ENCODE results near the gene HIVEP2.

HIVEP2 gene

DNA sequence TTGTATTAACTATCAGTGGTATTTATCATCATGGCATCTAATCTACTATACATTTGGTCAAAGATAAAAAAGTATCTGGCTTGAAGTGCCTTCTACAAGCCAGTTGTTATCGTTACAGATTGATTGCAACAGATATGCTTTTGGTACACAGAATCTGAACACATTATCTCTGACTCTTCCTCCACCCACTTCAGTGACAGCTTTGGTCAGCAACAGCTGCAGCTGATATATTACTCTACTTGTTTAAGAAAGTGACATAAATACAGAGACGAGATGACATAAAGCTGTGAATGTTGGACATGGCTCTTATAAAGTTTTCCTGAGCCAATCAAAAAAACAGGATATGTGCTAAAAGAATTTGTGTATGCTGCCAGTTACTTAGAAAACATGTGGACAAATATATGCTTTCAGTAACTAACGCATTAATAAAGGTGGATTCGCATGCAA is 77.6 kb downstream of the HIVEP2 start:
- DNase-seq (ENCODE audit: low read depth), result no peak

DNA sequence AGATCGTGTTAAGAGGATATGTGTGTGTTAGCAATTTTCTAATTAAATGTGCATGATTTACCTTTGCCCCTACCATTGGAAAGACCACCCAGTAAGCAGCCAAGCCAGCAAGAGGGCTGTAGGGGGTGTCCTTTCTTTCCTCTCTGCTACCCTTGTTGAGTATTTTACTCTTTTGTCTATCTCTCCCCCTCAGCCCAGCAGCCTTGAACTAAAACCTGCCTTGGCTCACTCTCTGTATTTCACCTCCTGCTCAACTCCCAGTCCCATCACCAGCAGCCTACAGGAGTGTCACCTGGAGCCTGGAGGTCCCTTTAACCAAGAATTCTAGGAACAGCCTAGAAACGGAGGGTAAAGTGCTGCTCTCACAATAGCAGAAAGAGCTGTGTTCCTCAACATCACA is 81.0 kb downstream of the HIVEP2 start:
- DNase-seq (ENCODE audit: low read depth), result no peak

DNA sequence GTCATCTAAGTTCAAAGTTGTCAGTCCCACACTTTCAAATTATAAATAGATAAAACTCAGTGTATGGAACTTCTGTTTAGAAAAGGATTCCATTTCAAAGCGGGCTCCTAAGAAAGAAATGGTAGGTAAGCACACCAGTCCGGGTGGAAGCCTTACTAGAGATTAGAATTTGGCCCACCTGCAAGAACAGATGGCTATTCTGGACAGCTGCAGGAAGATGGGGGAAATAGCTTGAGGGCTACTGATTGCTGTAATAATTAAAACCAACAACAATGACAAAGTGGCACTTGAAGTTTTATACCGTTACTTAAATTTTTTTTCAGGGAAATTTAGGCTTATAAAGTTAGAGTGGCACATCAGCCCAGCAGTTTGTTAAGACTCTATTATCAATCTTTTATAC is 83.3 kb downstream of the HIVEP2 start:
- DNase-seq (ENCODE audit: low read depth), result no peak

- no peak for DNase-seq (ENCODE audit: low read depth)
Measured at GRCh38 chr6:142860498-142860897, 84.5 kb downstream of the HIVEP2 start.

DNA sequence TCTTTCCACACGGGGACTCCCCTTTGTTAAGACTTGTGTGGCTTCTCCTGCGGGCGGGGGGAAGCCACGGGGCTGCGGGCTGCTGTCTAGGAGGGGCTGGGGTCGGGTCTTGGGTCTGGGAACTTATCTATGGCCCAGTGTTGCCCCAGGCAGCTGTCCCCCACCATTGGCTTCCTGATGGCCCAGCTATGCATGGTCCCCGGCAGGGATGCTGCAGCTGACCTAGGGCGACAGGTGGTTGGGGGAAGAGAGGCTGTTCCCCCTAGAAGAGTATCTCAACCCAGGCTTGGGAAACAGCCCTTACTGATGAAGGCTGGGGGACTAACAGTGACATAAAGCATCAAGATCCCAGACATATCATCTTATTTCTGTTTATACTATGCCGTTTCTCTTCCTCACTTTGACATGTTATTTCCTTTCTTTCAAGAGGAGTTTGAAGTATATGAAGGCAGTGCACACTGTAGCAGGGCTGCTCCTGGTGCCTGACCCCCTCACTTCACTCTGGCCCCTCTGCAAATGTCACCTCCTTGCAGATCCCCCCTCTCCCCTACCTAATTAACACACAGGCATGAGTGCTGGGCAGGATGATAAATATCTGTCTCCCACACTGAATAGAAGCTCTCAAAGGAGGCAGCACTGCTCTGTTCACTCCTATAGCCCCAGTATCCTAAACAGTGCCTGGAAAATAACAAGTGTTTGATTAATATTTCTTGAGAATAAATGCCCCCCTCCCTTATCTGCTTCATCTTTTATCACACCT is 87.0 kb downstream of the HIVEP2 start:
- no peak for DNase-seq (ENCODE audit: low read depth)

GRCh38 chr6:142857233-142857761 is 87.7 kb downstream of the HIVEP2 start:
- DNase-seq (ENCODE audit: low read depth), result no peak

GRCh38 chr6:142856624-142857232 is 88.2 kb downstream of the HIVEP2 start:
- DNase-seq (ENCODE audit: low read depth), result no peak

DNA sequence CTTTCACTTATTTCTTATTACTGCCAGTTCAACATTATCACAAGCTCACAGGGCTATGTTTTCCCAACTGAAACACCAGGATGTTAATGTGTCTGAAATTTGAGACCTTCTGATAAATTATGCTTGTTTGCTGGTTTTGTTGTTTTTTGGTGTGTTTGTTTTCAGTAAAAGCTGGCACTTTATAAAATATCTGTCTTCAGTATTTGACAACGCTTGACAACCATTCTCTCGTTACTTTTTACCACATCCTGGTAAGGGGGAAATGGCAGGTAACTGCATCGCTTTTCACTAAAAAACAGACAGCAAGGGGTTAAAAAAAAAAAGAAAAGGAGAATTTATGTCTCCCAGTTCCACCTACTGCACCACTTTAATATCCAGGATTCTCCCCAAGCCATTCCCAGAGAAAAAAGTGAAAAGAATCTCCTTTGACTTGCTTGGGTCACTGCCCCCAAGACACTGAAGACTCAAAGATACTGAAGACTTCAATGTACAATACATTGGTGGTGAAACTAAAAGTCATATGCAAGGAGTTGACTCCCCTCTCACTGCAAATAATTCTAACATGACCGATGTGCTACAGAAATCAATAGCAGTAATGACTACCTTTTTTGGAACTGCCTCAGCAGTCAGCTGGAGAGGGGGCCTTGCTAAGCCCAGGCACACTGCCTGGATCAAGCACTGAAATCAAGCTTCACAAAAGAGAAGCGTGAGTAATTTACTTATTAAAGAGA is 88.9 kb downstream of the HIVEP2 start:
- no peak for DNase-seq (ENCODE audit: low read depth)

DNA sequence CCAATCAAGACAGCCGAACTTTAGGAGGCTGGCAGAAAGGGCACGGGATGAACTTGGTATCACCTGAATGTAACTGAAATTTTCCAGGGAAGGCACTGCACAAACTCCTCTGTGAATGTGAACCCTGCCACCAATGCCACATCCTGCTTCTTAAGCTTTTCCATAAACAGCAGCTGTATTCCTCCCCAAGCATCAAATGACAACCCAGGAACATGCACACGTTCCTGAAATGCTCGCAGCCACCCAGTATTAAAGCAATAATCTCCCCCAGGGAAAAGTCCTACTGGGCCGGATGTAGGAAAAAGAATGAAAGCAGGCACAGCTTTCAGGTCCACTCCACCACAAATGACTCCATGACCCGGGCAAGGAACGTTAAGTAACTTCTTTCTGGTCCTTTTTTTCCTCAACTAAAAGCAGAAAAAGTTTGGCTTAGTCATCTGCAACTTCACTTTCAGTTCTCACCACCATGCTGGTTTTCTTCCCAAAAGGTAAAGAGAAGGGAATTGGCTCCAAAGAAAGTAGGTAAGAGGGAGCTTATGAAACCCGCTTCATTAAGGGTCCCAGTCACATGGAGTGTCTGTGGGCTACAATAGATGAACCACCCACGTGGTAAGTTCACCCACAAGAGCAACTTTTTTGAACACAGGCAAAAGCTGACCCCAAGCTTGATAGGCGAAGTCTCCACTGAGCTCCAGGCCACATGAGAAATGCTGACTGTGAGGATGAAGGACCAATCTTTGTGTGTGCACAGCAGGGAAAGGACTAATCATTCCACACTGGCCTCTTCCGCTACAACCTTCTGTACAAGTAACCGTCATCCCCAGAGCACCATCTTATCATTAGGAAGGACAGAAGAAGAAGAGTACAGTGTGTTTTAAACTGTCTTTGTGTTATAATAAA is 90.1 kb downstream of the HIVEP2 start:
- DNase-seq (ENCODE audit: low read depth), result no peak

DNA sequence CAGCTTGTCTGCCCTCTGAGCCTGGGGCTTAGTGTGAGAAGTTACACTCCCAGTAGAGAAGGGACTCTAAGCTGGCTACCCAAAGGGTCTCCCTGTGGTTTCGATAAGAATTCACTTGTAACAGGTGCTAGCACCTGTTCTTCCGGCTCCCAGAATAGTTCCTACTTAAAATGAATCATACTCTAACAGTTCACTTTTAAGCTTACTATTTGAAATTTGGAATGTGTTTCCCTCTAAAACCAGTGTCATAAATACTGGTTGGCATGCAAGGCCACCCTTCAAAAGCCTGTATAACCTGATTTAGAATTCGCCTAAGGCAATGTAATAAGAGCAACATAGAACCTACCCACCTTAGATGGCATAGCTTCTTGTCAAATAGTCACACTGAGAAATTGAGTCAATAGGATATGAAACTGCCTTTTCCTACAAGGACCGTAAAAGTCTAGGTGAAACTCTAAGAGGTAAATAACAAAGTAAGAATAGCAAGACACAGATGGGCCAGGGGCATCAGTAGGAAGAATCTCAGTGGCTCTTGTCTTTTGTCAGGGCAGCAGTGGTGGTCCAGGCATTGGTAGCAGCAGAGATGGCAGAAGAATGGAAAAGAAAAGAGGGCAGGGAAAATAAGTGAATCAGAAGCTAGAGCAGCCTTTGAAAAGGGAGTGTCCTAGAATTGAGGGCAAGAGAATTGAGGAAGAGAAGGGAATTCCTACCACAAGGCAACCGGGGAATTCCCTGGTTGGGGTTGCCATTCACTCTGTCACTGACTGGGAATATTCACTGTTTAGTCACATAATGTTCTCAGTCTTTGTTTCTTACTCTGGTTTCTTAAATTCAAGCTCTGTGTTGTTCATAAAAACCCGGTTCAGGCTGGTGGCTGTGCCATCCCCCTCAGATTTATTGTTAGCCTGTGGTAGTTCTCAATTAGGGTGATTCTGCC is 91.5 kb downstream of the HIVEP2 start:
- no peak for DNase-seq (ENCODE audit: low read depth)

GRCh38 chr6:142851601-142852000 is 93.4 kb downstream of the HIVEP2 start:
- DNase-seq (ENCODE audit: low read depth), result no peak

DNA sequence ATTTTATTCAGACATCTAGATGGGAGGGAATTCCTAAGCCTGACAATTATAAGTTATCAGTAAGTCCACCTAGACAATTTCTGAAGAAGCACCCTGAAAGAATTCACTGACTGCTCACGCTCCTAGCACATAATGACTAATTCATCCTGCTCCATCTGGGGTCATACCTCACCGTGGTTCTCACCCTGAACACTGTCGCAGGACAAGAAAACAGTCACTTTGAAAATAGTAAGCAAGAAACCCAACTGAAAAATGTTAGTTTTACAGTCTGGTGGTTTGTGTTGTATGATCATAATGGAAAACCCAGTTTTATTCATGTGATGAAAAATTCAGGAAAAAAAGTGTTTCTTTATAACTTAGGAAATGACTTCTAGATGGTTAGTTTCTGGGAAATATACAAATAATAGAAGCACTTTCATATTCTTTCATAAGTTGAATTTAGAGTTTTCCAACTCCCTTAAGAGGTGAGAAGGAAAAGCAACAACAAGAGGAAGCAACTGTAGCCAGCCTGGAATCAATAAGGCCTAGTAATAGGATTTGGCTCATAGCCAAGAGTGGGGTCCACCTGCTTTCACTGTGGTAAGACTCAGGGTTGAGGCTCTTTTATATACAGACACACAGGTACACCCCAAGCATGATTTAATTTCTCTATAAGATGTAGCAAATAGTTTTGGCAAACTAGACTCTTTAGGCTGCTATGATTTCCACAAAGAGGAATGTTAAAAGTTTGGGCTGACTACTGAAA is 94.1 kb downstream of the HIVEP2 start:
- no peak for DNase-seq (ENCODE audit: low read depth)

GRCh38 chr6:142848976-142849375 is 96.0 kb downstream of the HIVEP2 start:
- no peak for DNase-seq (ENCODE audit: low read depth)

GRCh38 chr6:142848156-142848555 is 96.8 kb downstream of the HIVEP2 start:
- no peak for DNase-seq (ENCODE audit: low read depth)

DNA sequence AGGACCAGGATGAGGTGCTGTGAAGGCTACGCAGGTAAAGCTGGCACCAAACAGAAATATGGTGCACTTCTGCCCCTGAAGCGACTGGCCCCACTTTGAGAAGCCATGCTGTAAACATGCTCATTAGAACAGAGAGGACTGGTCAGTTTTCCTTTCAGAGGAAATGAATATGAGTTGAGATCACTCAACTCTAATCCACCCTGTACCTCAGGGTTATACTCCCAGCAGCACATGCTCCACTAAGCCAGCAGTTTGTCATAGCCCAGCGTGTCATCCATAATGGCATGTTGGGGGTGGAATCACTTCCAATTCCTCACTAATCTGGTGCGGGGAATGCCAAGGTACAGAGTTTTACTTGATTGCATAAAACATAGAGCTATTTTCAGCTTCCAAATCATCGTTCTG is 98.1 kb downstream of the HIVEP2 start:
- no peak for DNase-seq (ENCODE audit: low read depth)

DNA sequence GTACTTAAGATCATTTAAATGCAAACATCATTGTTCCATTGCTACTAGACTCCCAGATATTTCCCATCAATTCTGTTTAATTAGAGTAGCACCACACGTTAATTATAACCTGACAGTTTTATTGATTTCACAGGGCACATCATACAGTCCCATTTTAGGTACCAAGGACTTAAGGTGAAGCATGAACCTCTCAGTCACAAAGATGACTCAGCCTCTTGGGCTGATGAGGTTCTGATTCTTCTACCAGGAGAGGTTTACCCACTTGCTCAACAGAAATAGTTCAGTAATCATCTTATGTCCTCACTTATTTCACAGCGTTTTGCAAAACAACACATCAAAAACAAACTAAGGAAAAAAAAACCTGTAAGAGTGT is 98.5 kb downstream of the HIVEP2 start:
- no peak for DNase-seq (ENCODE audit: low read depth)

DNA sequence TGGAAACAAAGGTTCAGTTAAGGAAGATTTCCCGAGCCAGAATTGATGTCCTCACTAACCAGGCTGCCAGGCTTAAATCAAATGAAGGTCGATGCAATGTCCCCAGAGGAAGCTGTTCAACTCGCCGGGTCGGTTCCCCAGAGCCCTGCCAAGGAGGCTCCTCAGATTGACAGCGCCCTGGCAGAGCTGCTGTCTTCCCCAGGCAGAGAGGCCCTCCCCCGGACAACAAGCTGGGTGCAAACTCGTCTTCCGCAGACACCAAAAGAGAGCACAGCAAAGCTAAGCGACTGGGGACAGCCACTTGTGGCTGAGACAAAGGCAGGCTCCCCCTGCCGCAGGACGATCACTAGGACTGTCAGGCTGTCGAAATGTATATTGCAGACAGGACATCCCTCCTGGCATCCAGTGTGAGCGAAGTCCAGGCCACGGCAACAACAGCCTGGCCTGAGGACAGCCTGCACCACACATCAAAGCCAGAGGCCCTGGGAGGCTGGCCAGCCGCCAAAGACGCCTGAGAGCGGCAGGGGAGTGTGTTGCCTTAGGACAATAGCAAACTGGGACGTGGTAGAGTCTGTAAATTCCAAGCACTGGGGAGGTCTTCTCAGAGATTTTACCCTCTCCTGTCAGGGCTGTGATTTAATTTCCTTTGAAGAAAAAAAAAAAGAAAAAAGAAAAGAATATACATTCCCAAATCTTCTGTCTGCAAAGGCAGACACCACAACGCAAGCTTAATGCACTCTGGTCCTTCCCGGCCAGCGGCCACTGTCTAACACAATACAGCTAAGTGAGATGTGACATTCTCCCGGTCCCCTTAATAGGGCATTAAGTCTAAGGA is 99.1 kb downstream of the HIVEP2 start:
- no peak for DNase-seq (ENCODE audit: low read depth)

GRCh38 chr6:142845143-142845571 is 99.8 kb downstream of the HIVEP2 start:
- no peak for DNase-seq (ENCODE audit: low read depth)
